ENCODE measurements around the gene ARPC1A. TPM values are rescaled to one million over a fixed set of nuclear protein-coding genes. Genes with fewer than 3 reads are reported as not detected.
A peak's percentile ranks its signal among the peaks of the same experiment; 100 is the strongest.
"Not testable (repeated sequence)": the region's sequence is repeated elsewhere in the genome, so short reads cannot be mapped to it uniquely, and the experiment has no call there.

ARPC1A gene
- total RNA-seq, 3 donors from 2014 or later: 81.5 to 85.5 (median 81.9) TPM

GRCh38 chr7:99309111-99309510 is 16.6 kb upstream of the ARPC1A start:
- Mint-ChIP-seq H3K36me3 (ENCODE audit: insufficient read depth) (no peaks in the 10 kb centered on the region), H3K9me3 (no peaks in the 10 kb centered on the region), H3K4me3 (no peak overlapping the region), H3K27me3 (ENCODE audit: low read depth) (peaks cover 13% of the 10 kb centered on the region), H3K4me1 (ENCODE audit: low read depth) (peaks cover 4% of the 10 kb centered on the region)
- DNase-seq (no peak), ATAC-seq (no peak)

- H3K4me1 Mint-ChIP-seq (ENCODE audit: low read depth): peaks cover 8% of the 10 kb centered on the region
- H3K36me3 Mint-ChIP-seq (ENCODE audit: insufficient read depth): no peaks in the 10 kb centered on the region
- no peak overlapping the region for H3K4me3 Mint-ChIP-seq
- no peak for DNase-seq
- ATAC-seq: no peak
- H3K9me3 Mint-ChIP-seq: no peaks in the 10 kb centered on the region
- peaks cover 13% of the 10 kb centered on the region for H3K27me3 Mint-ChIP-seq (ENCODE audit: low read depth)
These were observed 15.7 kb upstream of the ARPC1A start for GRCh38 chr7:99310004-99310403.

DNA sequence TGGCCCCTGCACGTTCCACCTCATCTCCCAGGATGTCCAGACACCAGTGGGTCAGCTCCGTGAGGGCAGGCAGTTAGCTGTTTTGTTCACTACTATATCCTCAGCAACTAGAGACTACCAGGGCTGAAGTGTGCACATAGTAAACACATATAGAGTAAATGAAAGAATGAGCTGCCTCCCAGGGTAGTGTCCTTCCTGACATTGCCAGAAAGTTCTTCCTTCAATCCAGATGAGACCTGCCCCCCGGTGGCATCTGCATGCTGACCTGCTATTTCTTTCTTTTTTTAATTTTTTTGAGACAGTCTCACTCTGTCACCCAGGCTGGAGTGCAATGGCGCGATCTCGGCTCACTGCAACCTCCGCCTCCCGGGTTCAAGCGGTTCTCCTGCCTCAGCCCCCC is 14.0 kb upstream of the ARPC1A start:
- Mint-ChIP-seq H3K4me3 (no peak overlapping the region), H3K9me3 (no peaks in the 10 kb centered on the region), H3K27me3 (ENCODE audit: low read depth) (peaks cover 13% of the 10 kb centered on the region), H3K4me1 (ENCODE audit: low read depth) (peaks cover 8% of the 10 kb centered on the region), H3K36me3 (ENCODE audit: insufficient read depth) (no peaks in the 10 kb centered on the region)
- no peak for ATAC-seq
- DNase-seq: no peak

GRCh38 chr7:99312316-99313203 is 13.1 kb upstream of the ARPC1A start:
- DNase-seq: peak; percentile 73
- Mint-ChIP-seq H3K36me3 (ENCODE audit: insufficient read depth) (no peaks in the 10 kb centered on the region), H3K4me1 (ENCODE audit: low read depth) (peaks cover 8% of the 10 kb centered on the region), H3K4me3 (no peak overlapping the region), H3K9me3 (no peaks in the 10 kb centered on the region), H3K27me3 (ENCODE audit: low read depth) (peaks cover 13% of the 10 kb centered on the region)
- peak; percentile 65 to 67 for ATAC-seq

DNA sequence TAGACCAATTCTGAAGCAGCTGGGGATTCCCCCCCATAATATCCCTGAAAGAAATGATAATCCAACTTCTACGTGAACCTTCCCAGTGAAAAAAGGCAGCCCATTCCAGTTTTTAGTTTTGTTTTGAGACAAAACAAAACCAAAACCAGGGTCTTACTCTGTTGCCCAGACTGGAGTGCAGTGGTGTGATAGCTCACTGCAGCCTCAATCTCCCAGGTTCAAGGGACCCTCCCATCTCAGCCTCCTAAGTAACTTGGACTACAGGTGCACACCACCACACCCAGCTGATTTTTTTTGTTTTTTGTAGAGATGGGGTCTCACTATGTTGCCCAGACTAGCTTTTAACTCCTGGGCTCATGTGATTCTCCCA is 12.5 kb upstream of the ARPC1A start:
- H3K27me3 Mint-ChIP-seq (ENCODE audit: low read depth): peaks cover 13% of the 10 kb centered on the region
- H3K9me3 Mint-ChIP-seq: no peaks in the 10 kb centered on the region
- no peak overlapping the region for H3K4me3 Mint-ChIP-seq
- no peak for DNase-seq
- peak; percentile 24 to 36 for ATAC-seq
- peaks cover 8% of the 10 kb centered on the region for H3K4me1 Mint-ChIP-seq (ENCODE audit: low read depth)
- no peaks in the 10 kb centered on the region for H3K36me3 Mint-ChIP-seq (ENCODE audit: insufficient read depth)

- H3K36me3 Mint-ChIP-seq (ENCODE audit: insufficient read depth): no peaks in the 10 kb centered on the region
- H3K27me3 Mint-ChIP-seq (ENCODE audit: low read depth): peaks cover 13% of the 10 kb centered on the region
- DNase-seq (no peak), ATAC-seq (peak; percentile 49 to 58)
- peaks cover 8% of the 10 kb centered on the region for H3K4me1 Mint-ChIP-seq (ENCODE audit: low read depth)
- no peaks in the 10 kb centered on the region for H3K9me3 Mint-ChIP-seq
- H3K4me3 Mint-ChIP-seq: no peak overlapping the region
These were observed 11.2 kb upstream of the ARPC1A start for GRCh38 chr7:99314504-99314903.

- Mint-ChIP-seq H3K4me3 (no peak overlapping the region), H3K4me1 (ENCODE audit: low read depth) (no peaks in the 10 kb centered on the region), H3K27me3 (ENCODE audit: low read depth) (no peaks in the 10 kb centered on the region), H3K9me3 (no peaks in the 10 kb centered on the region), H3K36me3 (ENCODE audit: insufficient read depth) (no peaks in the 10 kb centered on the region)
- no peak for ATAC-seq
- no peak for DNase-seq
These were observed 5.3 kb upstream of the ARPC1A start for GRCh38 chr7:99320371-99320770.

DNA sequence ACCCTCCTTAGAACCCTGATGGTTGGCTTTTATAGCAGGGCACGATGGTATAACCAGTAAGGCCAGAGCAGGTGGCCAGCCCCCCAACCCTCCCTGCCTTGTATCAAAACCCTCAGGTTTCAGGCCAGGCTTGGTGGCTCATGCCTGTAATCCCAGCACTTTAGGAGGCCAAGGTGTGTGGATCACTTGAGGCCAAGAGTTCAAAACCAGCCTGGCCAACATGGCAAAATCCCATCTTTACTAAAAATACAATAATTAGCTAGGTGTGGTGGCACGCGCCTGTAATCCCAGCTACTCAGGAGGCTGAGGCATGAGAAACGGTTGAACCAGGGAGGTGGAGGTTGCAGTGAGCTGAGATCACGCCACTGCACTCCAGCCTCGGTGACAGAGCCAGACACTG is 3.0 kb upstream of the ARPC1A start:
- H3K4me1 Mint-ChIP-seq (ENCODE audit: low read depth): peaks cover 13% of the 10 kb centered on the region
- DNase-seq; H3K4me3 Mint-ChIP-seq; ATAC-seq; H3K27me3 Mint-ChIP-seq (ENCODE audit: low read depth); H3K36me3 Mint-ChIP-seq (ENCODE audit: insufficient read depth); H3K9me3 Mint-ChIP-seq: not testable (repeated sequence)

- no peak for ATAC-seq
- H3K27me3 Mint-ChIP-seq (ENCODE audit: low read depth): no peaks in the 10 kb centered on the region
- no peaks in the 10 kb centered on the region for H3K36me3 Mint-ChIP-seq (ENCODE audit: insufficient read depth)
- DNase-seq: no peak
- H3K9me3 Mint-ChIP-seq: no peaks in the 10 kb centered on the region
- peak overlapping the region; percentile 88 for H3K4me3 Mint-ChIP-seq
- peaks cover 29% of the 10 kb centered on the region for H3K4me1 Mint-ChIP-seq (ENCODE audit: low read depth)
These were observed 1.1 kb upstream of the ARPC1A start for GRCh38 chr7:99324559-99324958.

GRCh38 chr7:99325001-99325493 is 651 bp upstream of the ARPC1A start:
- no peak for DNase-seq

DNA sequence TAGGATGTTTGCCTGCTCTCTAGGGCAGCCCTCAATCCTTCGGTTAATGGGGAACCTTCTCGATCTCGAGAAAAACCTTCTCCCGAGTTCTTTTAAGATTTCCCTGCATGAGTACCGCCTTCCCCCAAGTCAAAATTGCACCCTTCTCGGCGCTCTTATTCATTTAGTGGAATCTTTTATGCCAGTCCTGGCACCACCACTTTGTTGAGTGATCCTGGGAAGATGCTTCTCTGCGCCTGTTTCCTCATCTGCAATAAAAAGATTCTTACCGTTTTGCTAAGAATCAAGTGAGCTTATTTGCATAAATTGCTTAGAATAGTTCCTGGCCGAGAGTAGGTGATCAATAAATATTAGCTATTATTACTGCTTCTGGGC is 697 bp downstream of the ARPC1A start:
- DNase-seq (no peak), ATAC-seq (no peak)
- Mint-ChIP-seq H3K4me3 (peak overlapping the region; percentile 88), H3K36me3 (ENCODE audit: insufficient read depth) (no peaks in the 10 kb centered on the region), H3K4me1 (ENCODE audit: low read depth) (peaks cover 45% of the 10 kb centered on the region), H3K27me3 (ENCODE audit: low read depth) (no peaks in the 10 kb centered on the region), H3K9me3 (no peaks in the 10 kb centered on the region)

More at GRCh38 chr7:99325001-99325493, 651 bp upstream of the ARPC1A start:
- Mint-ChIP-seq H3K4me3 (peak overlapping the region; percentile 88), H3K9me3 (no peaks in the 10 kb centered on the region), H3K36me3 (ENCODE audit: insufficient read depth) (no peaks in the 10 kb centered on the region), H3K4me1 (ENCODE audit: low read depth) (peaks cover 32% of the 10 kb centered on the region), H3K27me3 (ENCODE audit: low read depth) (no peaks in the 10 kb centered on the region)
- no peak for ATAC-seq

DNA sequence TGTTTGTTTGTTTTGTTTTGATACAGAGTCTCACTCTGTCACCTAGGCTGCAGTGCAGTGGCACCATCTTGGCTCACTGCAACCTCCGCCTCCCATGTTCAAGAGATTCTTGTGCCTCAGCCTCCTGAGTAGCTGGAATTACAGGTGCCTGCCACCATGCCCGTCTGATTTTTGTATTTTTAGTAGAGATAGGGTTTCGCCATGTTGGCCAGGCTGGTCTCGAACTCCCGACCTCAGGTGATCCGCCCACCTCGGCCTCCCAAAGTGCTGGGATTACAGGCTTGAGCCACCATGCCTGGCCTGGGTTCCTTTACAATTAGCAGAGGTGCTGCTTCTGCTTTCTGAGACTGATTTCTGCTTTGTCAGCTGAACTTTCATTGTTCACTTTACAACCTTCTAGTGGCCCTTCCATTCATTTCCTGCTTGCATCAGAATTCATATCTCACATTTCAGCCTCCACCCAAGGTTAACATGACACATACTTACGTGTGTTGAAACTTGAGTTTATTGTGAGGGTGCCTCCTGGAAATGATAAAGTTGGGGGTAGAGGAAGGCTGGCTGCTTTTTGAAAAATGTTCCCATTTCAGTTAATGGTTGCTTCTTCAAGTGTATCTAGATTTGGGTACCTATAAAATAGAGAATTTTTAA is 4.7 kb downstream of the ARPC1A start:
- not testable (repeated sequence) for H3K9me3 Mint-ChIP-seq; H3K27me3 Mint-ChIP-seq (ENCODE audit: low read depth); DNase-seq
- peak; percentile 47 to 53 for ATAC-seq
- Mint-ChIP-seq H3K4me1 (ENCODE audit: low read depth) (peaks cover 58% of the 10 kb centered on the region), H3K4me3 (peak overlapping the region; percentile 63), H3K36me3 (ENCODE audit: insufficient read depth) (peaks cover 11% of the 10 kb centered on the region)

DNA sequence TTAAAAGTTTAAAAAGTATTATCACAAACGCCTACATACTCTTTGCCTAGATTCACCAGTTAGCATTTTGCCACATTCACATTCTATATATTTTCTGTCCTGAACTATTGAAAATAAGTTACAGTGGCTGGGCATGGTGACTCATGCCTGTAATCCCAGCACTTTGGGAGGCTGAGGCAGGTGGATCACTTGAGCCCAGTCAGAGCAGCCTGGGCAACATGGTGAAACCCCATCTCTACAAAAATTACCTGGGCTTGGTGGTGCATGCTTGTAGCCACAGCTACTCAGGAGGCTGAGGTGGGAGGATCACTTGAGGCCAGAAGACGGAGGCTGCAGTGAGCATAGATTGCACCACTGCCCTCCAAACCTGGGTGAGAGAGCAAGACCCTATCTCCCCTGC is 5.3 kb downstream of the ARPC1A start:
- peaks cover 58% of the 10 kb centered on the region for H3K4me1 Mint-ChIP-seq (ENCODE audit: low read depth)
- no peak overlapping the region for H3K4me3 Mint-ChIP-seq
- H3K36me3 Mint-ChIP-seq (ENCODE audit: insufficient read depth): peaks cover 11% of the 10 kb centered on the region
- H3K9me3 Mint-ChIP-seq: no peaks in the 10 kb centered on the region
- DNase-seq (no peak), ATAC-seq (peak; percentile 16 to 34)
- H3K27me3 Mint-ChIP-seq (ENCODE audit: low read depth): no peaks in the 10 kb centered on the region

DNA sequence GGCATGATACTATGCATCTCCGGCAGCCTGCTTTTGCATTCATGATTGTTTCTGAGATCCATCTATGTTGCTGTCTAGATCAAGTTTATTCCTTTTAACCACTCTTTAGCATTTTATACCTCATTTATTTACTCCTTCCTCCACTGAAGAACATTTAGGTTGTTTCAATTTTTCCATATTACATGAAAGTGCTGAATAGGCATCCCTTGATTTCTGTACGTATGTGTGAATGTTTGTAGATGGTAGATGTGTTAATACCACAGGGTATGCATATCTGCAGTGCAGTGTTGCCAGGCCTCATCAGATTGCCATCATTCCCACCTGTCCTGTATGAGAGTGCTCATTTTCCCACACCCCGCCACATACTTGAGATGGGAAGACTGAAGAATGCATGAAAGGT is 13.9 kb downstream of the ARPC1A start:
- no peak for ATAC-seq
- H3K36me3 Mint-ChIP-seq (ENCODE audit: insufficient read depth): peaks cover 36% of the 10 kb centered on the region
- H3K4me1 Mint-ChIP-seq (ENCODE audit: low read depth): no peaks in the 10 kb centered on the region
- H3K27me3 Mint-ChIP-seq (ENCODE audit: low read depth): no peaks in the 10 kb centered on the region
- DNase-seq: no peak
- no peaks in the 10 kb centered on the region for H3K9me3 Mint-ChIP-seq
- H3K4me3 Mint-ChIP-seq: no peak overlapping the region

- Mint-ChIP-seq H3K4me3 (no peak overlapping the region), H3K9me3 (no peaks in the 10 kb centered on the region), H3K36me3 (ENCODE audit: insufficient read depth) (peaks cover 33% of the 10 kb centered on the region), H3K27me3 (ENCODE audit: low read depth) (no peaks in the 10 kb centered on the region), H3K4me1 (ENCODE audit: low read depth) (no peaks in the 10 kb centered on the region)
- ATAC-seq: no peak
- no peak for DNase-seq
These were observed 15.0 kb downstream of the ARPC1A start for GRCh38 chr7:99340659-99341058.

Data from activated T-cell treated with anti-CD3 and anti-CD28 coated beads, Interleukin-2, amount 50 U/mL, for 4 hours (primary cell).